ENCODE data around the gene TRPC4AP.

Gene TRPC4AP

GRCh38 chr20:35042268-35042667 is 50.3 kb downstream of the TRPC4AP start:
- no peak for DNase-seq (ENCODE audit: low read depth)
- TF ChIP-seq CTCF (IDR thresholded peaks at IDR 0.05; ENCODE audit: low read length, missing control alignments), result no peak

GRCh38 chr20:35040646-35041045 is 52.0 kb downstream of the TRPC4AP start:
- no peak for TF ChIP-seq CTCF (IDR thresholded peaks at IDR 0.05; ENCODE audit: low read length, missing control alignments)
- H3K4me3 ChIP-seq (replicated peaks; ENCODE audit: low read depth, low read length), result no peak overlapping the region
- DNase-seq (ENCODE audit: low read depth), result no peak

More at GRCh38 chr20:35042268-35042667, 50.3 kb downstream of the TRPC4AP start:
- H3K4me3 ChIP-seq (replicated peaks; ENCODE audit: low read depth, low read length), result no peak overlapping the region

- TF ChIP-seq CTCF (IDR thresholded peaks at IDR 0.05; ENCODE audit: low read length, missing control alignments), result no peak
- H3K4me3 ChIP-seq (replicated peaks; ENCODE audit: low read depth, low read length), result no peak overlapping the region
- DNase-seq (ENCODE audit: low read depth), result no peak
These were observed 52.6 kb downstream of the TRPC4AP start for GRCh38 chr20:35039846-35040489.

GRCh38 chr20:35039146-35039545 is 53.5 kb downstream of the TRPC4AP start:
- TF ChIP-seq CTCF (IDR thresholded peaks at IDR 0.05; ENCODE audit: low read length, missing control alignments), result no peak
- DNase-seq (ENCODE audit: low read depth), result no peak
- no peak overlapping the region for H3K4me3 ChIP-seq (replicated peaks; ENCODE audit: low read depth, low read length)

GRCh38 chr20:35034145-35034544 is 58.5 kb downstream of the TRPC4AP start:
- H3K4me3 ChIP-seq (replicated peaks; ENCODE audit: low read depth, low read length), result no peak overlapping the region
- DNase-seq (ENCODE audit: low read depth), result no peak
- TF ChIP-seq CTCF (IDR thresholded peaks at IDR 0.05; ENCODE audit: low read length, missing control alignments), result no peak

- no peak for DNase-seq (ENCODE audit: low read depth)
- no peak for TF ChIP-seq CTCF (IDR thresholded peaks at IDR 0.05; ENCODE audit: low read length, missing control alignments)
- H3K4me3 ChIP-seq (replicated peaks; ENCODE audit: low read depth, low read length), result no peak overlapping the region
These were observed 62.5 kb downstream of the TRPC4AP start for GRCh38 chr20:35030136-35030535.

- H3K4me3 ChIP-seq (replicated peaks; ENCODE audit: low read depth, low read length), result no peak overlapping the region
- no peak for DNase-seq (ENCODE audit: low read depth)
- no peak for TF ChIP-seq CTCF (IDR thresholded peaks at IDR 0.05; ENCODE audit: low read length, missing control alignments)
These were observed 65.3 kb downstream of the TRPC4AP start for GRCh38 chr20:35027301-35027700.
